H1 (cell line): ENCODE results near the gene LNPEP. TPM values are rescaled to one million over a fixed set of nuclear protein-coding genes. Genes with fewer than 3 reads are reported as not detected.

Source experiments
- CTCF ChIA-PET: fragments of 300-600 bp; sonication (Branson Sonifier 250); formaldehyde crosslinking; loops from one replicate; lab custom pipeline; 2021; ENCODE audit not compliant: partially characterized antibody; lab: Charles Lee
- POLR2A ChIA-PET: fragments of 300-600 bp; sonication (Branson Sonifier 250); formaldehyde crosslinking; loops from one replicate; lab custom pipeline; 2021; ENCODE audit warnings: inconsistent platforms; ENCODE audit not compliant: partially characterized antibody; lab: Charles Lee
- DNase-seq, 2 experiments: peaks; one replicate each; pipeline versions ENCODE4 v3.0.0 to v3.0.0-alpha.2; 2010 to 2022; ENCODE audit warnings: low spot score in 2 of 2, low read depth in 1 of 2, mixed read lengths in 1 of 2
- FAIRE-seq: peaks from 2 replicates; lab custom pipeline; 2011; peaks lifted over from hg19 to GRCh38; lab: Jason Lieb, UNC
- H2AFZ ChIP-seq: 2 replicates; pipeline ENCODE4 v1.8.1; 2012; ENCODE audit warnings: low read length, inconsistent platforms
- H2AK5ac ChIP-seq: 2 replicates; pipeline ENCODE4 v1.6.1; 2013; ENCODE audit warnings: low read depth, low read length
- H2BK120ac ChIP-seq: replicated peaks from 2 replicates; pipeline ENCODE3; 2013; ENCODE audit warnings: low read depth, low read length, inconsistent platforms
- H2BK12ac ChIP-seq: 2 replicates; pipeline ENCODE4 v1.6.1; 2013; ENCODE audit warnings: low read depth, low read length
- H2BK15ac ChIP-seq: 2 replicates; pipeline ENCODE4 v1.6.1; 2013; ENCODE audit warnings: low read length
- H2BK20ac ChIP-seq: 2 replicates; pipeline ENCODE4 v1.6.1; 2013; ENCODE audit warnings: low read length
- H2BK5ac ChIP-seq: 2 replicates; pipeline ENCODE4 v1.6.1; 2013; ENCODE audit warnings: low read depth, low read length
- H3K14ac ChIP-seq: 2 replicates; pipeline ENCODE4 v1.6.1; 2013; ENCODE audit warnings: inconsistent platforms; ENCODE audit not compliant: insufficient read length
- H3K18ac ChIP-seq: 2 replicates; pipeline ENCODE4 v1.6.1; 2013; ENCODE audit warnings: low read length; ENCODE audit errors: extremely low read depth
- H3K23ac ChIP-seq: 2 replicates; pipeline ENCODE4 v1.6.1; 2013; ENCODE audit warnings: inconsistent platforms; ENCODE audit not compliant: insufficient read length
- H3K23me2 ChIP-seq: 2 replicates; pipeline ENCODE4 v1.6.1; 2013; ENCODE audit warnings: low read depth, low read length
- H3K27ac ChIP-seq: 2 replicates; pipeline ENCODE4 v1.6.1; 2011; ENCODE audit warnings: low read depth, low read length, inconsistent platforms
- H3K27me3 ChIP-seq, 4 experiments: replicated peaks in 1 of 4; 1 replicate in 1 of 4; 2 replicates in 3 of 4; pipeline versions ENCODE4 v1.6.1 to v1.8.1; 2011 to 2013; ENCODE audit warnings: low read length in 3 of 4, mild to moderate bottlenecking in 3 of 4, inconsistent platforms in 2 of 4, mixed read lengths in 2 of 4, moderate library complexity in 1 of 4; ENCODE audit not compliant: control insufficient read depth in 3 of 4, insufficient read depth in 3 of 4; ENCODE audit errors: extremely low read depth in 1 of 4
- H3K36me3 ChIP-seq, 4 experiments: 2 replicates each; pipeline versions ENCODE4 v1.6.1 to v1.8.1; 2011 to 2013; ENCODE audit warnings: mild to moderate bottlenecking in 4 of 4, low read length in 3 of 4, moderate library complexity in 2 of 4, control low read depth in 1 of 4, inconsistent platforms in 1 of 4; ENCODE audit not compliant: insufficient read depth in 4 of 4, control insufficient read depth in 2 of 4
- H3K4ac ChIP-seq: replicated peaks from 2 replicates; pipeline ENCODE3; 2013; ENCODE audit warnings: low read length, low read depth, mixed read lengths, inconsistent platforms; ENCODE audit not compliant: insufficient read length
- H3K4me1 ChIP-seq, 4 experiments: replicated peaks in 1 of 4; 1 replicate in 1 of 4; 2 replicates in 3 of 4; pipeline versions ENCODE4 v1.6.1 to v1.8.1; 2011 to 2013; ENCODE audit warnings: low read length in 3 of 4, inconsistent platforms in 2 of 4, mixed read lengths in 1 of 4; ENCODE audit not compliant: insufficient read depth in 4 of 4, control insufficient read depth in 3 of 4
- H3K4me2 ChIP-seq, 2 experiments: 2 replicates each; pipeline versions ENCODE4 v1.6.1 to v1.8.1; 2011 to 2013; ENCODE audit warnings: low read depth in 2 of 2, low read length in 2 of 2, control low read depth in 1 of 2, inconsistent platforms in 1 of 2, mild to moderate bottlenecking in 1 of 2; ENCODE audit not compliant: insufficient read depth in 1 of 2
- H3K4me3 ChIP-seq, 4 experiments: fragments of 200-600, 300-600 bp in 1 of 4; sonication (generic), shearing (Covaris generic), sonication (Bioruptor Twin) in 1 of 4; 2 replicates each; pipeline versions ENCODE4 v1.5.1 to v1.8.1; 2011 to 2016; ENCODE audit warnings: low read length in 4 of 4, low read depth in 3 of 4, control low read depth in 2 of 4, inconsistent platforms in 2 of 4, mild to moderate bottlenecking in 2 of 4, mixed read lengths in 1 of 4, moderate library complexity in 1 of 4; ENCODE audit not compliant: insufficient read depth in 2 of 4; ENCODE audit errors: extremely low read depth in 1 of 4
- H3K56ac ChIP-seq: replicated peaks from 2 replicates; pipeline ENCODE3; 2013; ENCODE audit warnings: low read depth, mild to moderate bottlenecking, mixed read lengths, low read length, inconsistent platforms; ENCODE audit not compliant: insufficient read length
- H3K79me1 ChIP-seq: 2 replicates; pipeline ENCODE4 v1.6.1; 2013; ENCODE audit warnings: low read depth, low read length, control low read depth
- H3K79me2 ChIP-seq, 2 experiments: 2 replicates each; pipeline versions ENCODE4 v1.6.1 to v1.8.1; 2012 to 2013; ENCODE audit warnings: low read length in 2 of 2, mild to moderate bottlenecking in 2 of 2, inconsistent platforms in 1 of 2; ENCODE audit not compliant: insufficient read depth in 2 of 2, control insufficient read depth in 1 of 2
- H3K9ac ChIP-seq, 4 experiments: replicated peaks in 1 of 4; 1 replicate in 1 of 4; 2 replicates in 3 of 4; pipeline versions ENCODE4 v1.6.1 to v1.8.1; 2011 to 2013; ENCODE audit warnings: low read depth in 3 of 4, low read length in 3 of 4, control low read depth in 2 of 4, mild to moderate bottlenecking in 2 of 4, moderate library complexity in 2 of 4, inconsistent platforms in 1 of 4; ENCODE audit errors: extremely low read depth in 1 of 4
- H3K9me3 ChIP-seq, 2 experiments: 2 replicates each; pipeline versions ENCODE4 v1.6.1 to v1.8.1; 2012 to 2013; ENCODE audit warnings: mild to moderate bottlenecking in 2 of 2, moderate library complexity in 2 of 2, control low read depth in 1 of 2, inconsistent platforms in 1 of 2, low read depth in 1 of 2, low read length in 1 of 2, mixed read lengths in 1 of 2; ENCODE audit not compliant: insufficient read depth in 2 of 2
- H4K20me1 ChIP-seq, 2 experiments: replicated peaks in 1 of 2; 2 replicates each; pipeline versions ENCODE3 to v1.8.1; 2011 to 2013; ENCODE audit warnings: inconsistent platforms in 2 of 2, low read length in 2 of 2, mild to moderate bottlenecking in 1 of 2; ENCODE audit not compliant: insufficient read depth in 2 of 2, control insufficient read depth in 1 of 2
- H4K5ac ChIP-seq: 2 replicates; pipeline ENCODE4 v1.6.1; 2013; ENCODE audit warnings: low read length, low read depth, mixed read lengths, inconsistent platforms; ENCODE audit not compliant: insufficient read length
- H4K8ac ChIP-seq: 2 replicates; pipeline ENCODE4 v1.8.0; 2013; ENCODE audit warnings: mild to moderate bottlenecking, moderate library complexity, low read length, inconsistent platforms; ENCODE audit not compliant: insufficient read depth; ENCODE audit errors: extremely low read depth
- H4K91ac ChIP-seq: replicated peaks from 2 replicates; pipeline ENCODE3; 2013; ENCODE audit warnings: low read length, mixed read lengths, inconsistent platforms; ENCODE audit not compliant: insufficient read length
- BACH1 ChIP-seq: IDR thresholded peaks from 2 replicates; pipeline ENCODE4 v1.6.1; 2012; ENCODE audit warnings: low read length, improper control_type of control experiment
- BCL11A ChIP-seq, 2 experiments: IDR thresholded peaks; one replicate each; pipeline ENCODE4 v1.6.1; 2011; ENCODE audit warnings: low read depth in 2 of 2, low read length in 2 of 2, mild to moderate bottlenecking in 2 of 2
- EGR1 ChIP-seq: IDR thresholded peaks from 2 replicates; pipeline ENCODE4 v1.6.1; 2011; ENCODE audit warnings: low read depth, low read length, borderline replicate concordance
- EZH2 ChIP-seq: fragments of 200-600 bp; sonication (generic); IDR thresholded peaks from 2 replicates; pipeline ENCODE4 v1.7.1; 2012; ENCODE audit warnings: low read depth, mild to moderate bottlenecking, moderate library complexity, low read length, inconsistent platforms; ENCODE audit not compliant: severe bottlenecking
- FOSL1 ChIP-seq: IDR thresholded peaks from 2 replicates; pipeline ENCODE4 v1.6.1; 2011; ENCODE audit warnings: mild to moderate bottlenecking, low read depth, low read length, moderate library complexity; ENCODE audit not compliant: insufficient read depth
- JUND ChIP-seq: IDR thresholded peaks from 2 replicates; pipeline ENCODE4 v1.6.1; 2011; ENCODE audit warnings: mild to moderate bottlenecking, improper control_type of control experiment, low read length
- MAFK ChIP-seq: IDR thresholded peaks from 2 replicates; pipeline ENCODE4 v1.6.1; 2012; ENCODE audit warnings: low read depth, mild to moderate bottlenecking, improper control_type of control experiment, low read length
- RXRA ChIP-seq: IDR thresholded peaks from 2 replicates; pipeline ENCODE4 v1.6.1; 2011; ENCODE audit warnings: low read depth, mild to moderate bottlenecking, low read length, moderate library complexity; ENCODE audit not compliant: insufficient read depth
- TAF7 ChIP-seq: optimal IDR thresholded peaks from 2 replicates; pipeline ENCODE3; 2011; ENCODE audit warnings: low read depth, mild to moderate bottlenecking, inconsistent platforms, low read length, moderate library complexity, borderline replicate concordance
- WGBS, 2 experiments: shearing (Covaris generic) in 1 of 2; methylation state at CpG; one replicate each; pipeline versions ENCODE4 v1.1.6 to v1.1.7; 2013 to 2015; ENCODE audit warnings: low lambda C conversion rate in 2 of 2, mixed read lengths in 2 of 2, inconsistent platforms in 1 of 2, low coverage in 1 of 2, missing lambda C conversion rate in 1 of 2; ENCODE audit not compliant: insufficient replicate concordance in 2 of 2, insufficient coverage in 1 of 2, insufficient read length in 1 of 2; ENCODE audit errors: extremely low coverage in 1 of 2, missing lambda C conversion rate in 1 of 2; 5-methylcytosine and 5-hydroxymethylcytosine counted together
- polyA plus RNA-seq, 7 experiments: library from polyadenylated mRNA; depleted of rRNA in 3 of 7; stranded (reverse) in 5 of 7; unstranded in 2 of 7; fragments of >200 nt in 5 of 7; fragments of 200-250 nt in 2 of 7; gene quantifications; 1 replicate in 5 of 7; 2 replicates in 1 of 7; 4 replicates in 1 of 7; pipeline versions ENCODE4 v1.2.1 to v1.2.3, GENCODE V29; 2011 to 2013; ENCODE audit warnings: missing spikeins in 2 of 7, mixed read lengths in 2 of 7
- total RNA-seq: library from RNA; stranded (reverse); fragmentation: NEBNext Ultra II Directional; extraction: Animal tissue kit (Norgen Biotek cat#: 25700); gene quantifications from 2 replicates; pipeline ENCODE4 v1.2.1, GENCODE V29; 2021
- TF ChIP-seq, protein P1 (sequence below): IDR thresholded peaks from 2 replicates; pipeline ENCODE4 v1.6.1; 2012; ENCODE audit warnings: inconsistent platforms

The LNPEP gene
- total and polyA plus RNA-seq, 2 of the 8 experiments (the other 6 are each of a cell fraction or from before 2014, with no cell fraction given), result 1.8 to 4.5 TPM

DNA sequence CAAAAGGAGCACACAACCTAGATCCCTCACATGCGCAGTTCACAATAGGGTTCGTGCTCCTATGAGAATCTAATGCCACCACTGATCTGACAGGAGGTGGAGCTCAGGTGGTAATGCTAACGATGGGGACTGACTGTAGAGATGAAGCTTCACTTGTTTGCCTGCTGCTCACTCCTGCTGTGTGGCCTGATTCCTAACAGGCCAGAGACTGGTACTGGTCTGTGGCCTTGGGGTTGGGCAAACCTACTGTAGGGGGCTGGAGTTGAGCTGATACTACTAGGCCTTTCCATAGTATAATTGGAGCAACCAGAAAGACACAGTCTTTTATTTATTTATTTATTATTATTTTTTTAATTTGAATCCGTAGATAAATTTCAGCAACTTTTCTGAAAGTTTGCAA lies 5.3 kb downstream of the LNPEP start:
- H3K23me2 ChIP-seq, result peaks cover 7% of the 10 kb centered on the region
- H3K18ac ChIP-seq, result no peak overlapping the region
- H2AK5ac ChIP-seq, result no peak overlapping the region
- no peaks in the 10 kb centered on the region; the same call in 1 of the 2 replicates for H3K79me1 ChIP-seq
- ChIA-PET POLR2A (no interaction called here), CTCF (interaction anchor here (2.1 kb wide), 1 partner anchor 72 kb away, joined by 9 read pairs; no protein-coding TSS in a partner anchor)
- no peak overlapping the region for H3K14ac ChIP-seq
- H4K20me1 ChIP-seq, result no peaks in the 10 kb centered on the region
- no peak overlapping the region for H3K4ac ChIP-seq
- H3K4me2 ChIP-seq, result no peak overlapping the region
- no peak overlapping the region for H2BK120ac ChIP-seq
- H3K4me1 ChIP-seq, result peaks cover 0 to 5% (median 2%) of the 10 kb centered on the region in 4 experiments; a peak in 2 of 7 replicates
- no peak overlapping the region for H2BK5ac ChIP-seq
- no peak overlapping the region for H2BK15ac ChIP-seq
- no peak overlapping the region for H2AFZ ChIP-seq
- no peak overlapping the region for H3K9ac ChIP-seq
- peaks cover 0 to 11% (median 7%) of the 10 kb centered on the region in 4 experiments; a peak in 3 of 7 replicates for H3K27me3 ChIP-seq
- H4K91ac ChIP-seq, result no peak overlapping the region
- no peak overlapping the region for H3K4me3 ChIP-seq
- H3K79me2 ChIP-seq, result no peaks in the 10 kb centered on the region; a peak in 1 of 4 replicates
- no peak for TF ChIP-seq TAF7
- TF ChIP-seq, protein P1, sequence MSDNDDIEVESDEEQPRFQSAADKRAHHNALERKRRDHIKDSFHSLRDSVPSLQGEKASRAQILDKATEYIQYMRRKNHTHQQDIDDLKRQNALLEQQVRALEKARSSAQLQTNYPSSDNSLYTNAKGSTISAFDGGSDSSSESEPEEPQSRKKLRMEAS, result no peak
- TF ChIP-seq JUND, result no peak
- TF ChIP-seq BACH1, result no peak
- TF ChIP-seq BCL11A (IDR thresholded peaks at IDR 0.05; ENCODE audit: low read depth in 2 of 2, low read length in 2 of 2), result no peak
- TF ChIP-seq FOSL1, result no peak
- TF ChIP-seq EGR1, result no peak
- no peak for TF ChIP-seq RXRA
- TF ChIP-seq MAFK, result no peak
- TF ChIP-seq EZH2, result no peak
- H2BK12ac ChIP-seq, result no peak overlapping the region
- H2BK20ac ChIP-seq, result no peak overlapping the region
- H3K36me3 ChIP-seq, result no peaks in the 10 kb centered on the region
- H3K27ac ChIP-seq, result no peak overlapping the region
- FAIRE-seq, result no peak
- no peak overlapping the region for H3K23ac ChIP-seq
- H3K56ac ChIP-seq, result no peak overlapping the region
- DNase-seq, result no peak
- no peak overlapping the region for H4K5ac ChIP-seq
- no peaks in the 10 kb centered on the region for H3K9me3 ChIP-seq
- 84% methylated on average over 4 of the region's 4 CpGs; no CpG with 5 or more reads in 1 of the 2 experiments for WGBS, 2 experiments
- no peak overlapping the region for H4K8ac ChIP-seq
